Activated CD4-positive, alpha-beta T cell treated with anti-CD3 and anti-CD28 coated beads, Interleukin-2, amount 50 U/mL, for 24 hours (primary cell): ENCODE data around the gene STXBP5.

Experiments used
- DNase-seq, 2 donors: peaks; one replicate each; pipeline ENCODE4 v3.0.0-alpha.2; 2020; ENCODE audit warnings: low read depth in 1 of 2, low spot score in 1 of 2

STXBP5 gene

GRCh38 chr6:147421903-147422302 is 217.7 kb downstream of the STXBP5 start:
- no peak for DNase-seq

GRCh38 chr6:147423111-147423510 is 218.9 kb downstream of the STXBP5 start:
- no peak for DNase-seq

GRCh38 chr6:147429794-147430193 is 225.6 kb downstream of the STXBP5 start:
- no peak for DNase-seq

GRCh38 chr6:147430811-147431210 is 226.6 kb downstream of the STXBP5 start:
- no peak for DNase-seq

GRCh38 chr6:147434076-147434475 is 229.9 kb downstream of the STXBP5 start:
- DNase-seq: no peak

- no peak for DNase-seq
These were observed 230.3 kb downstream of the STXBP5 start for GRCh38 chr6:147434516-147434915.

- DNase-seq: no peak
These were observed 233.4 kb downstream of the STXBP5 start for GRCh38 chr6:147437615-147438014.

GRCh38 chr6:147438758-147439528 is 234.7 kb downstream of the STXBP5 start:
- DNase-seq: no peak
